GM19395 (cell line): ENCODE results near the gene CHST1.

Source experiments
- ATAC-seq: cut with Tn5 transposase; IDR thresholded peaks from one replicate; pipeline ENCODE4 v1.9.1; 2021; ENCODE audit warnings: mild to moderate bottlenecking, moderate library complexity; ENCODE audit not compliant: unreplicated experiment

Gene CHST1

GRCh38 chr11:45646275-45646927 is 19.0 kb downstream of the CHST1 start:
- no peak for ATAC-seq

- no peak for ATAC-seq
These were observed 20.2 kb downstream of the CHST1 start for GRCh38 chr11:45644981-45645889.

GRCh38 chr11:45643598-45644260 is 21.7 kb downstream of the CHST1 start:
- no peak for ATAC-seq

- ATAC-seq = no peak
These were observed 23.5 kb downstream of the CHST1 start for GRCh38 chr11:45641961-45642360.

DNA sequence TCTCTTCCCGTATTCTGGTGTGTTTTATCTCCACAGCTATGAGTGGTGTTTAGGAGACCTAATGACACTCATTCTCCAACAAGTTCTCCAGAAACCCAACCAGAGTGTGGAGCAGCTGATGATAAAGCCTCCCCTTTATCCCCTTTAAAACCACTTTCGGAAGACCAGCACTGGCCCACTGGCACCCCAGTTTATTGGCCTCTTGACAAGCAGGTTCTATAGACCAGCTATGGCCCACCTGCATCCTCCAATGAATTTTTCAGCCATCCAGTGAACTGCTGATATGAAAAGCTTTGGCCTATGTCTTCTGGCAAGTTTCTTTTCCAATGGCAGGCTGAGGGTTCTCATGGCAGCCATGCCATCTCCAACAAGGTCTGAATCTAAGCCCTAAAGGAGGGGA is 27.4 kb downstream of the CHST1 start:
- ATAC-seq = no peak

DNA sequence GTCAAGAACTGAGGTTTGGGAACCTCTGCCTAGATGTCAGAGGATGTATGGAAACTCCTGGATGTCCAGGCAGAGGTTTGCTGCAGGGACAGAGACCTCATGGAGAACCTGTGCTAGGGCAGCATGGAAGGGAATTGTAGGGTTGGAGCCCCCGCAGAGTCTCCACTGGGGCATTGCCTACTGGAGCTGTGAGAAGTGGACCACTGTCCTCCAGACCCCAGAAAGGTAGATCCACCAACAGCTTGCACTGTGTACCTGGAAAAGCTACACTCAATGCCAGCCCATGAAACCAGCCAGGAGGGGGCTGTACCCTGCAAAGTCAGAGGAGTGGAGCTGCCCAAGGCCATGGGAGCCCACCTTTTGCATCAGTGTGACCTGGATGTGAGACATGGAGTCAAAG is 29.5 kb downstream of the CHST1 start:
- ATAC-seq = no peak

DNA sequence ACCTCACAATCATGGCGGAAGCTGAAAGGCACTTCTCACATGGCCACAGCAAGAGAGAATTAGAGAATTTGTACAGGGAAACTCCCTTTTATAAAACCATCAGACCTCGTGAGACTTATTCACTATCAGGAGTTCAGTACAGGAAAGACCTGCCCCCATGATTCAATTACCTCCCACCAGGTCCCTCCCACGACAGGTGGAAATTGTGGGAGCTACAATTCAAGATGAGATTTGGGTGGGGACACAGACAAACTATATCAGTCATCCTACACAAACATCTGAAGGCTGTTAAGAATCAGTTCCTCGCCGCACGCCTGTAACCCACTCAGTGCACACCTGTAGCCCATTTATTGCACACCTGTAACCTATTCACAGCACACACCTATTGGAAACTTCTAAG is 39.8 kb downstream of the CHST1 start:
- ATAC-seq = no peak

DNA sequence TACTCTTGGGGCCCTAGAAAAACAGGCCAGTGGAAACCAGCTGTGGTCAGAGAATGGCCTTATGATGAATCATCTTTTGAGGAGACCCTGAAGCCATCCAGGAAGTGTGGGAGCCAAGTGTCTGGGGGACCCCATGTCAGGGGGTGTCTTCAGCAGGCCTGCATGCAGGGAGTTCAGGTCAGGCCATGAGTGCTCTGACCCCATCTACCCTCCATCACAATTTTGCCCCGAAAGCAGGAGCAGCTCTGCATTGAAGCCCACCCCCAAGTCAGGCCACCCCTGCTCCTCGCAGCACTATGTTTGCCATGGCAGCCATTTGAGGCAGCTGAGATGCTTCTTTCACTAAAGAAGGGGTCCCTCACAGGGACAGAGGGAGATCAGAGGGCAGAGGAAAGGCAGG is 41.3 kb downstream of the CHST1 start:
- no peak for ATAC-seq

- ATAC-seq = no peak
These were observed 42.6 kb downstream of the CHST1 start for GRCh38 chr11:45622861-45623260.

- ATAC-seq = no peak
These were observed 43.1 kb downstream of the CHST1 start for GRCh38 chr11:45622283-45622682.

- no peak for ATAC-seq
These were observed 43.8 kb downstream of the CHST1 start for GRCh38 chr11:45621588-45621987.

GRCh38 chr11:45620243-45620642 is 45.2 kb downstream of the CHST1 start:
- no peak for ATAC-seq

- no peak for ATAC-seq
These were observed 46.5 kb downstream of the CHST1 start for GRCh38 chr11:45618897-45619296.

DNA sequence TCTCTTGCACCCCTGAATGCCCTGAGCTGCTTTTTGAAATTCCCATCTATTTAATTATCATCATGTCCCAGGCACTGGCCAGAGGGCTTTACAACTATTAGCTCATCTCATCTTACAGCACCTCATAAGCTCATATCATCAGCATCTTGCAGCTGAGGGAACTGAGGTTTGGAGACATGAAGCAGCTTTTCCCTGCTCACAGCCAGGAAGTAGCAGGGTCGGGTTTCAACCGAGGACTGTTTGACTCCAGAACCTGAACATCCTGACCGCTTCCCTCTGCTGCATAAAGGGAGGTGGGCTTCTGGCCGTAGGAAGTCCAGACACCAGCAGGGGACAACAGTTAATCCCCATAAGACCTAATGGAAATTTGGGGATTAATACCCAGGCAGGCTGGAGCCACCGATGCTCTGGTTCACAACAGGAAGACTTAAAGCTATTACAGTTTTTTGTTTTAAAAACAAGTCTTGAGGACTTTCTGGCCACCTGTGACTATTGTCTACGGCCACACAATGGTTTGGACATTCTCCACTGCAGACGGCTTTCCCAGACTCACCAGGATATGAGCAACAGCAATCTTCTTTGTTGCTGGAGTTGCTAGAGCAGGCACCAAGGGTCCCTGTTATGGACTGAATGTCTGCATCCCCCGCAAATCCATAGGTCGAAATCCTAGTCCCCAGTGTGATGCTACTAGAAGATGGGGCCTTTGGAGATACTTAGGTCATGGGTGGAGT is 47.4 kb downstream of the CHST1 start:
- ATAC-seq = no peak

DNA sequence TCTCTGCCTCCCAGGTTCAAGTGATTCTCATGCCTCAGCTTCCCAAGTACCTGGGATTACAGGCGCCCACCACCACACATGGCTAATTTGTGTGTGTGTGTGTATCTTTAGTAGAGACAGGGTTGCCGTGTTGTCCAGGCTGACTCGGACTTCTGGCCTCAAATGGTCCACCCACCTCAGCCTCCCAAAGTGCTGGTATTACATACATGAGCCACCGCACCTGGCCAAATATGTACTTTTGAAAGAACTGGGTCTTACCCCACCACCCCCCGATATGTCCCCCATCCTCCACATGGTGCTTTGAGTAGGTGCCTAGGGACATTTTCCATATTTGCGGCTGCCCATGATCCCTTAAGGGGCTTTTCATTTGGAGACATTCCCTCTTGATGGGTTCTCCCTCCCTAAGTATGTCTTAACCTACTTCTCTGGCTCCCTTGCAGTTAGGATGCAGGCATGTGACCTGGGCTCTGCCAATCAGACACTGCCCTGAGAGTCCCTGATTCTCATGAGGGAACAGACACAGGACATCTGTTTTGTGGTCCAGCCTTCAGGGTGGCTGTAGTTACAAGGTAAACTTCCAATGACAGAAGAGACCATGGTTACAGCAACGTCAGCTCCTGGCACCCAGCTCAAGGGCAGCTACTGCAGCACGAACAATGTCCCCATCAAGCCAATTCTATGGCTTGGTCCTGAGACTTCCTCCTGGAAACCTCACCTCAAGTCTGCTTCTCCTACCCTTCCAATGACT is 48.4 kb downstream of the CHST1 start:
- ATAC-seq = no peak

DNA sequence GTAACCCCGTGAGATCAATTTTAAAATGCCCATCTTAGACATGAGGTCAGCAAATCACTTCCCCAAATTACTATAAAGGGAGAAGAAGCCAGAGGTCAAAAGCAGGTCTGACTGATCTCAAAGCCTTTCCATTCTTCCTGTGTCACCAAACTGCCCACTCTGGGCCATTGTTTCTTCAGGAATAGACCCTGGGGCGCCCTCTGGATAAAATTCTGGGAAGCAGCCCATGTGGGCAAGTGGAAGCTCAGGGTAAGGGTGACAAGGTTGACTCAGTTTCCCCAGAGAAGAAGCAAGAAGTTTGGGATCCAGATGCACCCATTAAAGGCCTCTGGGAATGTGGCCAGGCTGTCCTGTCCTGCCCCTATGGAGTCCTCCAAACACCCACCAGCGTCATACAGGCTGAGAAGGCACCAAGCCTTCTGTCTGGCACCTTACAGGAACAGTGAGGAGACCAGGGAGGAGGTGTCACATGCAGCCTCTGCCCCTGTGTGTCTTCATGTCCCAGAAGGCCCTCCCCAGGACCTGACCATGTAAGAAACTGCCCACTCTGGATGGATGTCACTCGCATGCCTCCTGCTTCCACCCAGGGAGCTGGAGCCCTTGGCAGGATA is 50.1 kb downstream of the CHST1 start:
- no peak for ATAC-seq

DNA sequence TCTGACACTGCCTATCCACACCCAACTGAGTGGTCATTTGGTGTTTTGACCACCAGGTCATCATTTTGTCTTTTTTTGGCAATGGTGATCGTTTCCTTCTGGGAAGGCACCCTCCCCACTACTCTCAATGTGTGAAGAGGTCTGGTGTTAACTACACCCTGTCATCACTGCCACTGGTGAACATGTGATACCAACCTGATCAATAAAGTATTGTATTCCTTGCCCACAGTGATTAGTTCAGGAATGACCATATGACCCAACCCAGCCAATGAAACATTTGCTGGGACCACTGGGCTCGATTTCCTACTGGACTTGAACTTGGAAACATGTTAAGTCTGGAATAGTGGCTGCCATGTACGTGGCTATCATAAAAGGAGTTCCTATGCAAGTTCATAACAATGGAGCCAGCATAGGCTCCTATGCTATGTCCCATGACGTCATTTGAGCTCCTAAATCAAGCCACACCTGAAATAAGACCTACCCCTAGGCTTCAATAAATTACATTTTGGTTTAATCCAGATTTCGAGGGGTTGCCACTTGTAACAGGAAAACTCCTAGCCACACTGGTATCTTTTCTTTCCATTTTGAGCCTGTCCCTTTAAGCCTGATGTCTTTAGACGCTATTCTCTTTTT is 51.1 kb downstream of the CHST1 start:
- no peak for ATAC-seq

- no peak for ATAC-seq
These were observed 54.8 kb downstream of the CHST1 start for GRCh38 chr11:45610627-45611026.

DNA sequence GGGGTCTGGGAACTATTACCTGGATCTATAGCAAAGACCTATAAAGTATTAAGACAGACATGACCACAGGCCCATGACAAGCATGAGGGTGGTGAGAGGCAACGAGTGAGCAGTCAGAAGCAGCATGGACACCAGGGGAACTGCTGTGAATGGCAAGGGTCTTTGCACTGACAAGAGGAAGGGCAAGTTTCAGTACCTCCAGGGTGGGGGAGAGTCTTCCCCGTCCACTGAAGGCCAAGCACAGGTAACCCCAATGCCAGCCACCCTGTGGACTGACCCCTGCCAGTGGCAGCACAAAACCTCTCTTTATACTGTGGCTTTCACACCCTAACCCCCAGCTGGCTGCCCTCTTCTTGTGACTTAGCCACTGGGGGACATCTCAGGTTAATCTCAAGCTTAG is 55.5 kb downstream of the CHST1 start:
- no peak for ATAC-seq

GRCh38 chr11:45609337-45609736 is 56.1 kb downstream of the CHST1 start:
- ATAC-seq = no peak
